NK-92 treated with Interleukin-12 subunit alpha and Interleukin-12 subunit beta, amount 100 ng/mL, for 24 hours (cell line): ENCODE results near the gene DEFB126.
"Not testable (repeated sequence)": the region's sequence is repeated elsewhere in the genome, so short reads cannot be mapped to it uniquely, and the experiment has no call there.

ENCODE experiments used
- DNase-seq: peaks from one replicate; lab custom pipeline; 2025; lab: John Stamatoyannopoulos, UW

DEFB126 gene

GRCh38 chr20:142290-142689 is at the start of gene DEFB126:
Gene DEFB126, plus strand, starts transcription at chr20:142590. Its CDS starts 39 bp downstream, at chr20:142629.
- no peak for DNase-seq

DNA sequence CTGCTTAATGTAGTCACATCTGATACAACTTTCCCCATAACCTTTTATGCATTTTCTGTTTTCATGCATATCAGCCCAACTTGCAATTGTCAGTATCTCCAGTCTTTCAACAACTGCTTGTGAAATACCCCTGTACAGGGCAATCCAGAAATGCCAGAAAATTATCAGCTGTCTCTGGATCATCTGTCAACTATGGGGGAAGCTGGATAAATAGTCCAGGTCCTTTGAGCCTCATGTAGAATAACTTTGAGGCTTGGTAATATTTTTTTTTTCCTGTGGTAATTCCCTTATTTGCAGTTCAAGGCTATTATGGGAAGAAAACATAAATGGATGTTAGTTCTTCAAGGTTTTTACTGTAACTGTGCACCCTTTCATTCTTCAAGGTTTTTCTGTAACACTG is 48.7 kb upstream of the DEFB126 start:
- no peak for DNase-seq

DNA sequence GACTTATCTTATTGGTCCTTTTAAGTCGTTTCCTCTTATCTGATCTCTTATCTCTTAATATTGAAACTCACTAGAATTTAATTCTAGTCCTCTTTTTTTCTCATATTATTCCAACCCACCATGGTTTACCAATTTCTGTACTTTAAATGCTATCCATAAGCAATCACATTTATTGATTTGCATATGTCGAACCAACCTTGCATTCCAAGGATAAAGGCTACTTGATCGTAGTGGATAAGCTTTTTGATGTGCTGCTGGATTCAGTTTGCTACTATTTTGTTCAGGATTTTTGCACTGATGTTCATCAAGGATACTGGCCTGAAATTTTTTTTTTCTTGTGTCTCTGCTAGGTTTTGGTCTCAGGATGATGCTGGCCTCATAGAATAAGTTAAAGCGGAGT is 47.2 kb upstream of the DEFB126 start:
- no peak for DNase-seq

DNA sequence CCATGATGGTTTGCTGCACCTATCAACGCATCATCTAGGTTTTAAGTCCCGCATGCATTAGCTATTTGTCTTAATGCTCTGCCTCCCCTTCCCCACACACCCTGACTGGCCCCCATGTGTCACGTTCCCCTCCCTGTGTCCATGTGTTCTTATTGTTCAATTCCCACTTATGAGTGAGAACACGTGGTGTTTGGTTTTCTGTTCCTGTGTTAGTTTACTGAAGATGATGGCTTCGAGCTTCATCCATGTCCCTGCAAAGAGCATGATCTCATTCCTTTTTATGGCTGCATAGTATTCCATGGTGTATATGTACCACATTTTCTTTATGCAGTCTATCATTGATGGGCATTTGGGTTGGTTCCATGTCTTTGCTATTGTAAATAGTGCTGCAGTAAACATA is 44.7 kb upstream of the DEFB126 start:
- not testable (repeated sequence) for DNase-seq

DNA sequence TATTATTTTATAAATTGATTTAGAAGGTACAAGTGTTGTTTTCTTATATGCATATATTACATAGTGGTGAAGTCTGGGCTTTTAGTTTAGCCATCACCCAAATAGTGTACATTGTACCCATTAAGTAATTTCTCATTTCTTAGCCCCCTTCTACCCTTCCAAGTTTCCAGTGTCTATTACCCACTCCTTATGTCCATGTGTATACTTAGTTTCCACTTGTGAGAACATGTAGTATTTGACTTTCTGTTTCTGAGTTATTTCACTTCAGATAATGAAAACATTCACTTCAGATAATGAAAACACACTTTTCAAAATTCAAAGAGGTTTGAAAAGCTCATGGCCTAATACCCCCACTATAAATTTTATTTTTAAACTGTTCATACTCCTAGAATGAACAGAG is 40.4 kb upstream of the DEFB126 start:
- DNase-seq: no peak

DNA sequence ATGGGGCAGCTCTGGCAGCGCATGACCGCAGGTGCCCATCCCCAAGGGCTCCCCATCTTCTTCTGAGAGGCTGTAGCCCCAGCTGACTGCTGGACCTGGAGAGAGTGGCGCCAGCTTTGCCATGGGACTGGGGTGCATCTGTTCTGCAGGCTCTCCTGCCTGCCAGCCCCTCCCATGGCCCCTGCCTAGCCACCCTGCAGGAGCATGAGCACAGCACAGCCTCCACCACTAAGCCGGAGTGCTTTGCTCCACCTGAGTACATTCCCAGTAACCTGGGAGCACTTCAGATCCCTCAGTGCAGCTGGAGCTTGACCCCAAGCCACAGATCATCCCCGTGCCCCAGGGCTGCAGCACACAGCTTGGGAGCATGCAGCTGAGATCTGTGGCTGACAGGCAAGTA is 38.9 kb upstream of the DEFB126 start:
- DNase-seq: no peak

DNA sequence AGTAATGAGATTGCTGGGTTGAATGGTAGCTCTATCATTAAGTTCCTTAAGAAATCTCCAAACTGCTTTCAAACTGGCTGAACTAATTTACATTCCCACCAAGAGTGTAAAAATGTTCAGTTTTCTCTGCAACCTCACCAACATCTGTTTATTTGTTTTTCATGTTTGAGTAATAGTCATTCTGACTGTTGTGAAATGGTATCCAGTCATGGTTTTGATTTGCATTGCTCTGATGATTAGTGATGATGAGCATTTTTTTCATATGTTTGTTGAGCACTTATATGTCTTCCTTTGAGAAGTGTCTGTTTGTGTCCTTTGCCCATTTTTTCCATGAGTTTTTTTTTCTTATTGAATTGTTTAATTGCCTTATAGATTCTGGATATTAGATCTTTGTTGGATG is 30.0 kb upstream of the DEFB126 start:
- DNase-seq: no peak

- no peak for DNase-seq
These were observed 24.9 kb upstream of the DEFB126 start for GRCh38 chr20:117518-117917.

DNA sequence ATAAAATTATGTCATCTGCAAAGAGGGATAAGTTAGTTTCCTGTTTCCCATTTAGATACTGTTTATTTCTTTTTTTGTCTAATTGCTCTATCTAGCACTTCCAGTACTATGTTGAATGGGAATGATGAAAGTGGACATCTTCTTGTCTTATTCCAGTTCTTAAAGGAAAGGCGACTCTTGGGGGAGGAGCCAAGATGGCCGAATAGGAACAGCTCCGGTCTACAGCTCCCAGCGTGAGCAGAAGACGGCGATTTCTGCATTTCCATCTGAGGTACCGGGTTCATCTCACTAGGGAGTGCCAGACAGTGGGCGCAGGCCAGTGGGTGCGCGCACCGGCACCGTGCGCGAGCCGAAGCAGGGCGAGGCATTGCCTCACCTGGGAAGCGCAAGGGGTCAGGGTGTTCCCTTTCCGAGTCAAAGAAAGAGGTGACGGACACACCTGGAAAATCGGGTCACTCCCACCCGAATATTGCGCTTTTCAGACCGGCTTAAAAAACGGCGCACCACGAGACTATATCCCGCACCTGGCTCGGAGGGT is 12.5 kb upstream of the DEFB126 start:
- not testable (repeated sequence) for DNase-seq

GRCh38 chr20:137668-138490 is 4.5 kb upstream of the DEFB126 start:
- DNase-seq: no peak

DNA sequence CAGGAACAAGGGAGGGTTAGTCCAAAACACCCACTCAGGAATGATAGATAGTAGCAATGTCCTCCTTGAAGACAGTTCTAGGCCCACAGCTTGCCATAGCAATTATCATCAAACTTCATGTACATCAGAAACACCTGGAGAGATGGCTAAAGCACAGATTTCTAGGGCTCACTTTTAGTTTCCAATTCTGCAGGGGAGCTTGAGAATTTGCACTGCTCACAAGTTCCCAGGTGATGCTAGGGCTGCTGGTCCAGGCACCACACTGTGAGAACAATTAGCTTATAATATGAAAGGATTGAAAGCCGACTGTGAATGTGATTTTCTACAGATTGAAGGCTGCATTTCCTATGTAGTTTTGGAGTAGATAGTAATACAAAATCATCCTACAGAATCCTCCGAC is 3.5 kb downstream of the DEFB126 start:
- no peak for DNase-seq

DNA sequence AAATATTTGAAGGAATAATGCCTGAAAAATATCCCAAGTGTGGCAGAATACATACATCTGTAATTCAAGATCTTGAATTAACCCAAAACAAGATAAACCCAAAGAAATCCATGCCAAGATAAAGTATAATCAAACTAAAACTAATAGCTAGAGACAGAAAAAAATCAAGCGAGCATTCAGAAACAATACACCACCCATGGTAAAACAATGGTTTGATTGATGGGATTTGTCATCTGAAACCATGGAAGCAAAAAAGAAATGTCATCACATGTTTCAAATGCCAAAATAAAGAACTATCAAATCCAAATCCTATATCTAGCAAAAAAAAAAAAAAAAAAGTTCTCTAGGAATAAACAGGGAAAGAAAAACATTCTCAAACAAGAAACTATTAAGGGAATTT is 9.7 kb downstream of the DEFB126 start:
- no peak for DNase-seq

GRCh38 chr20:157154-157553 is 14.8 kb downstream of the DEFB126 start, which contains the start of gene DEFB127:
Gene DEFB127, plus strand, starts transcription at chr20:157454. Its CDS starts 91 bp downstream, at chr20:157545.
- DNase-seq: no peak

- no peak for DNase-seq
These were observed 22.2 kb downstream of the DEFB126 start for GRCh38 chr20:164618-165017.

DNA sequence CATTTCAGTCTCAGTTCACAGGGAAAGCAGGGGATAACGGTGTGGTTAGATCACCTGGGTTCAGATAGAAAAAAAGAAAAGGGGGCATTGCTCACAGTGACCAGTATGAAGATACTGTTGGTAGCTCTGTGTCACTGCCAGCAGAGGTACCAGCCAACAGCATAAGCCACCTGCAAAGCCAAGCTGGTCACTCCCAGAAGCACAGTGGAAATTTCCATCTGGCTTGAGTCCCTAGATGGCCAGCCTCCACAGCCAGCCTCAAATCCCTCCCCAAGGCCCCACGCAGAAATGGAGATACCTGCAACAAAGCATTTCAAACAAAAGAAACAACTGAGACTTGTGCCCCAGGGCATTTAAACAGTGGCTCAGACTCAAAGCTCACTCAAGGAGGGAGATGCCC is 26.5 kb downstream of the DEFB126 start:
- no peak for DNase-seq

DNA sequence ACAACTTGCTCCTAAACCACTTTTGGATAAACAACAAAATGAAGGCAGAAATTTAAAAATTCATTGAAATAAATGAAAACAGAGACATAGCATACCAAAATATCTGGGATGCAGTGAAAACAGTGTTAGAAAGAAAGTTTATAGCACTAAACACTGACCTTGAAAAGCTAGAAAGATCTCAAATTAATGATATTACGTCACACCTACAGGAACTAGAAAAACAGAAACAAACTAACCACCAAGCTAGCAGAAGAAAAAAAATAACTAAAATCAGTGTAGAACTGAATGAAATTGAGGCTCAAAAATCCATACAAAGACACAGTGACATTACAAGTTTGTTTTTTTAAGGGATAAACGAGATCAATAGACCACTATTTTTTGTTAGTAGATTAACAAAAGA is 41.9 kb downstream of the DEFB126 start:
- no peak for DNase-seq

GRCh38 chr20:187733-188132 is 45.3 kb downstream of the DEFB126 start:
- no peak for DNase-seq

GRCh38 chr20:189611-190010 is 47.2 kb downstream of the DEFB126 start, which contains the start of gene DEFB128:
Gene DEFB128, minus strand, starts transcription at chr20:189711. Its CDS starts 88 bp downstream, at chr20:189623.
- DNase-seq: no peak
